Colonic mucosa (tissue), 4 donors: ENCODE results near the gene EFCAB13. TPM values are rescaled to one million over a fixed set of nuclear protein-coding genes. Genes with fewer than 3 reads are reported as not detected.

Experiments
- DNase-seq: peaks from one replicate; pipeline ENCODE4 v3.0.0-alpha.2; 2020
- H3K27ac ChIP-seq: fragments of 200-600 bp; one replicate; pipeline ENCODE4 v1.8.0; 2021
- H3K27me3 ChIP-seq: fragments of 200-600 bp; one replicate; pipeline ENCODE4 v1.8.0; 2021
- H3K36me3 ChIP-seq: fragments of 200-600 bp; one replicate; pipeline ENCODE4 v1.8.0; 2021
- H3K4me1 ChIP-seq: fragments of 200-600 bp; one replicate; pipeline ENCODE4 v1.8.0; 2021; ENCODE audit warnings: mild to moderate bottlenecking
- H3K4me3 ChIP-seq: fragments of 200-600 bp; one replicate; pipeline ENCODE4 v1.8.0; 2021
- H3K9ac ChIP-seq, 2 donors: one replicate each; pipeline ENCODE4 v1.7.0; 2013; ENCODE audit warnings: control low read depth in 2 of 2, low read depth in 2 of 2, low read length in 2 of 2
- H3K9me3 ChIP-seq: fragments of 200-600 bp; one replicate; pipeline ENCODE4 v1.8.0; 2021
- intact Hi-C: fragments of 100-400 bp; cut with DNase I; formaldehyde crosslinking; loops from one replicate; pipeline ENCODE4 v1.14.1; 2022
- total RNA-seq, 2 donors: library from RNA; stranded (reverse); fragmentation: NEBNext Ultra II Directional in 1 of 2; extraction: Animal tissue kit (Norgen Biotek cat#: 25700) in 1 of 2; gene quantifications; one replicate each; pipeline ENCODE4 v1.2.1, GENCODE V29; 2021
- TF ChIP-seq, protein P1 (sequence below): fragments of 200-600 bp; IDR thresholded peaks from one replicate; pipeline ENCODE4 v1.8.0; 2022; ENCODE audit warnings: antibody characterized with exemption, mild to moderate bottlenecking
- donor health status: healthy.
- donor health status: DM: no; HTN: no; CAD: no.
- donor health status: DM: no; HTN: no; CAD: no.

The EFCAB13 gene
- total RNA-seq: 1 to 10 TPM; 2.6 to 3.2 TPM

GRCh38 chr17:47323382-47324223 is at the start of gene EFCAB13:
Gene EFCAB13, plus strand, starts transcription at chr17:47323955. Its CDS starts 4,399 bp downstream, at chr17:47328354.
- Histone ChIP-seq H3K4me3 (peak within 1 kb of the TSS; percentile 68), H3K27ac (peak within 1 kb of the TSS; percentile 85), H3K4me1 (no peaks in the 10 kb centered on the region), H3K9ac (peak within 1 kb of the TSS; percentile 84 to 92), H3K27me3 (no peaks in the 10 kb centered on the region), H3K9me3 (no peaks in the 10 kb centered on the region), H3K36me3 (no peaks in the 10 kb centered on the region)
- TF ChIP-seq, protein P1, sequence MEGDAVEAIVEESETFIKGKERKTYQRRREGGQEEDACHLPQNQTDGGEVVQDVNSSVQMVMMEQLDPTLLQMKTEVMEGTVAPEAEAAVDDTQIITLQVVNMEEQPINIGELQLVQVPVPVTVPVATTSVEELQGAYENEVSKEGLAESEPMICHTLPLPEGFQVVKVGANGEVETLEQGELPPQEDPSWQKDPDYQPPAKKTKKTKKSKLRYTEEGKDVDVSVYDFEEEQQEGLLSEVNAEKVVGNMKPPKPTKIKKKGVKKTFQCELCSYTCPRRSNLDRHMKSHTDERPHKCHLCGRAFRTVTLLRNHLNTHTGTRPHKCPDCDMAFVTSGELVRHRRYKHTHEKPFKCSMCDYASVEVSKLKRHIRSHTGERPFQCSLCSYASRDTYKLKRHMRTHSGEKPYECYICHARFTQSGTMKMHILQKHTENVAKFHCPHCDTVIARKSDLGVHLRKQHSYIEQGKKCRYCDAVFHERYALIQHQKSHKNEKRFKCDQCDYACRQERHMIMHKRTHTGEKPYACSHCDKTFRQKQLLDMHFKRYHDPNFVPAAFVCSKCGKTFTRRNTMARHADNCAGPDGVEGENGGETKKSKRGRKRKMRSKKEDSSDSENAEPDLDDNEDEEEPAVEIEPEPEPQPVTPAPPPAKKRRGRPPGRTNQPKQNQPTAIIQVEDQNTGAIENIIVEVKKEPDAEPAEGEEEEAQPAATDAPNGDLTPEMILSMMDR: no peak
- intact Hi-C loops: no loop called here
- peak; percentile 91 for DNase-seq

DNA sequence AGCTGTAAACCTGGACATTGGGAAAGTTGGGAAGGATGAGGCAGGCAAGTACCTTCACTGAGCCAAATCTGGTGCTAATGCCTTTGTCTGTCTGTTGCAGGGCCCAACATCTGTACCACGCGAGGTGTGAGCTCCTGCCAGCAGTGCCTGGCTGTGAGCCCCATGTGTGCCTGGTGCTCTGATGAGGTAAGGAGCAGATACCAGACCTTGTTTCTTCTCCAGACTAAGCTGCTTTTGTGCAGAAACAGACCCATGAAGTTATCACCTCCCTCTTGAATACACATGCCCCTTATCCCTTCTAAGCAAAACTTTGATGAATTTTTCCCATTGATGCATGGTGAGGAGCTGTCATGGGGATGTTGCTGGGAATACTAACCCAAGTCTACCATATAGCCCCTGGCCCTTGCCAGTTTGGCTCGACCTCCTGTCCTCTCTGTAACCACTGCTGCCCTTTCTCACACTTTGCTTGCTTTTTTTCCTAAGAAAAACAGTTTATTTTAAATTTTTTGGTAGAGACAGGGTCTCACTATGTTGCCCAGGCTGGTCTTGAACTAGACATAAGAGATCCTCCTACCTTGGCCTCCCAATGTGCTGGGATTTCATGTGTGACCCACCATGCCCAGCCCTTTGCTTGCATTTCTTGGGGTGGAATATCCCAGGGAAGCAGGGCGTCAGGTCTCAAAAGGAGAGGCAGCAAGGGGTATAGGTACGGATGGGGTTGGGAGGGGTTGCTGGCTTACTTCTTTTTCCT is 49.3 kb upstream of the EFCAB13 start:
- H3K4me1 ChIP-seq: peaks cover 7% of the 10 kb centered on the region
- intact Hi-C loops: no loop called here

GRCh38 chr17:47275245-47275984 is 48.3 kb upstream of the EFCAB13 start:
- TF ChIP-seq, protein P1: no peak
- intact Hi-C loops: no loop called here
- peak; percentile 75 for DNase-seq
- Histone ChIP-seq H3K9ac (peak overlapping the region; percentile 14 to 27), H3K27me3 (no peaks in the 10 kb centered on the region), H3K36me3 (no peaks in the 10 kb centered on the region), H3K27ac (peak overlapping the region; percentile 61), H3K4me3 (no peak overlapping the region), H3K4me1 (peaks cover 7% of the 10 kb centered on the region), H3K9me3 (no peaks in the 10 kb centered on the region)

More for the DNA sequence above, 49.3 kb upstream of the EFCAB13 start:
- TF ChIP-seq, protein P1: no peak
- DNase-seq: no peak
- no peak overlapping the region for H3K9ac ChIP-seq
- peak overlapping the region; percentile 61 for H3K27ac ChIP-seq
- H3K36me3 ChIP-seq: no peaks in the 10 kb centered on the region
- no peak overlapping the region for H3K4me3 ChIP-seq
- no peaks in the 10 kb centered on the region for H3K27me3 ChIP-seq
- no peaks in the 10 kb centered on the region for H3K9me3 ChIP-seq

- intact Hi-C loops: no loop called here
- H3K9me3 ChIP-seq: no peaks in the 10 kb centered on the region
- H3K4me3 ChIP-seq: no peak overlapping the region
- H3K27me3 ChIP-seq: no peaks in the 10 kb centered on the region
- H3K9ac ChIP-seq: no peak overlapping the region
- no peak for DNase-seq
- H3K4me1 ChIP-seq: peaks cover 7% of the 10 kb centered on the region
- peak overlapping the region; percentile 61 for H3K27ac ChIP-seq
- H3K36me3 ChIP-seq: no peaks in the 10 kb centered on the region
- TF ChIP-seq, protein P1: no peak
Observed at GRCh38 chr17:47276444-47276843, 47.3 kb upstream of the EFCAB13 start.

DNA sequence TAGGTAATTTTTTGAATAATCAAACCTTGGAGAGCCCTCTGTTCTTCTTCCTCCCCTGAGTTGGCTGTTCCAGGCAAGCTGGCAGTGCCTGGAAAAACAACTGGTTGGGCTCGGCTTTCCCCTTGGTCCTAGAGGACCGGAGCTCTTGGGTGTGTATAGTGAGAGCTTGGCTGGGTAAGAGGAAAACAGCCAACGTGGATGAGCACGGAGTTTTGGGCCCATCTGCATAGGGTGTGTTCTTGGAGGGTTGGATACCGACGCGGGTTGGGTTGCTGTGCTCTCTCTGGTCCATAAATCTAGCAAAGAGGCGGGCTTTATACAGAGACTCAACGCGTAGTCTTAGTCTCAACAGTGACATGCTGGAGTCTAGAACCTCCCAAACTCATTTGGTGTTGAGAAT is 46.9 kb upstream of the EFCAB13 start:
- H3K27ac ChIP-seq: peak overlapping the region; percentile 61
- intact Hi-C loops: no loop called here
- H3K9me3 ChIP-seq: no peaks in the 10 kb centered on the region
- no peak overlapping the region for H3K9ac ChIP-seq
- peak; percentile 46 for DNase-seq
- no peak overlapping the region for H3K4me3 ChIP-seq
- TF ChIP-seq, protein P1: no peak
- H3K36me3 ChIP-seq: no peaks in the 10 kb centered on the region
- no peaks in the 10 kb centered on the region for H3K27me3 ChIP-seq
- peaks cover 7% of the 10 kb centered on the region for H3K4me1 ChIP-seq
